C4-2B (cell line): ENCODE measurements around the gene ALKBH6.

ENCODE experiments used
- CTCF ChIP-seq: fragments of 450-650 bp; conservative IDR thresholded peaks from 2 replicates; pipeline ENCODE4 v1.5.1; 2017; ENCODE audit warnings: mild to moderate bottlenecking
- ZFX ChIP-seq: fragments of 450-650 bp; IDR thresholded peaks from 2 replicates; pipeline ENCODE4 v1.6.1; 2017

DNA sequence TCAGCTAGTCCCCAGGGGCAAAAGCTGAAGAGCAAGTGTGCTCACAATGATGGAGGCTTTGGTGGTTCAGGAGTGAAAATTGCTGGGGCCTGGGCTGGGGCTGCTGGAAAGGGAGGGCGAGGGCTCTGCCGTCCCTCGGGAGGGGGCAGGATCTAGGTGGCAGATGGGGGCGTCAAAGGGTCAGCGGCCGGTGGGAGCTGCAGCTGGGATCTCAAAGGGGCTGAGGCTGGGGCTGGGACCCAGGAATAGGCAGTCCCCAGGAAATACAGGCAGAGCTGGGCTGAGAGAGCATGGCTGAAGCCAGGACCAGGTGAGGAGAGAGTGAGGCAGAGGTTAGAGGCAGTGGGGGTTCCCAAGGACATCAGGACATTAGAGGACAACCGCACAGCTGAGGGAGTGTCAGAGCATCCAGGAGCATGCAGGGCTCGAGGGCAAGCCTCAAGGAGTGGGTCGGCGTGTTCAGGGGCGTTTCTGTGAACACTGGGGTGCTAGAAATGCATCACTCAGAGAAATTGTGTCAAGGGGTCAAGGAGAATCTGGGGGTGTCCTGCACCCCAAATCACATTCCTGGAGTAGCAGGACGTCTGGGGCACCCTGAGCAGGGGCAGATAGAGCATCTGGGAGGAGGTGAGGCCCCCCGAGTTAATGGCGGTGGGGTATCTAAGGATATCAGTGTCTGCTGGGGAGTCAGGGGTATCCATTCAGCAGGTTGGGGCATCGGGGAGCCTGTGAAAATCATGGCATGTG lies 4.2 kb downstream of the ALKBH6 start:
- TF ChIP-seq CTCF (no peak), ZFX (no peak; the same call in 1 of the 2 replicates)
